ENCODE results near the gene PHC1. TPM values are rescaled to one million over a fixed set of nuclear protein-coding genes. Genes with fewer than 3 reads are reported as not detected.

PHC1 gene
- polyA plus RNA-seq, 1 of the 3 experiments (the other 2 are of a cell fraction): 27.0 TPM

- H3K27ac ChIP-seq (ENCODE audit: low read depth in 2 of 2, low read length in 1 of 2): no peak overlapping the region
- TF ChIP-seq, protein P1, sequence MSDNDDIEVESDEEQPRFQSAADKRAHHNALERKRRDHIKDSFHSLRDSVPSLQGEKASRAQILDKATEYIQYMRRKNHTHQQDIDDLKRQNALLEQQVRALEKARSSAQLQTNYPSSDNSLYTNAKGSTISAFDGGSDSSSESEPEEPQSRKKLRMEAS (IDR thresholded peaks at IDR 0.05; ENCODE audit: low read depth): no peak
- TF ChIP-seq ELF1 (IDR thresholded peaks at IDR 0.05) (no peak), EP300 (IDR thresholded peaks at IDR 0.05; ENCODE audit: borderline replicate concordance in 1 of 2, low read depth in 1 of 2, low read length in 1 of 2) (no peak), FOSL2 (IDR thresholded peaks at IDR 0.05; ENCODE audit: borderline replicate concordance, low read depth) (no peak), TAF1 (IDR thresholded peaks at IDR 0.05; ENCODE audit: borderline replicate concordance, low read depth, low read length) (no peak), POLR2AphosphoS5 (IDR thresholded peaks at IDR 0.05; ENCODE audit: low read depth, low read length) (no peak), MXI1 (IDR thresholded peaks at IDR 0.05; ENCODE audit: low read depth, low read length) (no peak), MEF2A (IDR thresholded peaks at IDR 0.05; ENCODE audit: borderline replicate concordance, low read depth) (no peak), GABPA (IDR thresholded peaks at IDR 0.05; ENCODE audit: low read depth) (no peak), RAD21 (IDR thresholded peaks at IDR 0.05; ENCODE audit: low read length) (no peak), FOXM1 (IDR thresholded peaks at IDR 0.05; ENCODE audit: low read depth) (no peak), CHD2 (IDR thresholded peaks at IDR 0.05; ENCODE audit: low read length, partially characterized antibody) (no peak), TEAD4 (IDR thresholded peaks at IDR 0.05; ENCODE audit: borderline replicate concordance, insufficient read depth) (no peak), EZH2phosphoT487 (IDR thresholded peaks at IDR 0.05; ENCODE audit: borderline replicate concordance, low read depth) (no peak), NFIC (IDR thresholded peaks at IDR 0.05; ENCODE audit: borderline replicate concordance) (no peak), TCF12 (IDR thresholded peaks at IDR 0.05) (no peak)
- TF ChIP-seq, protein P2, sequence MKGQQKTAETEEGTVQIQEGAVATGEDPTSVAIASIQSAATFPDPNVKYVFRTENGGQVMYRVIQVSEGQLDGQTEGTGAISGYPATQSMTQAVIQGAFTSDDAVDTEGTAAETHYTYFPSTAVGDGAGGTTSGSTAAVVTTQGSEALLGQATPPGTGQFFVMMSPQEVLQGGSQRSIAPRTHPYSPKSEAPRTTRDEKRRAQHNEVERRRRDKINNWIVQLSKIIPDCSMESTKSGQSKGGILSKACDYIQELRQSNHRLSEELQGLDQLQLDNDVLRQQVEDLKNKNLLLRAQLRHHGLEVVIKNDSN (IDR thresholded peaks at IDR 0.05; ENCODE audit: borderline replicate concordance, low read depth): no peak
- TF ChIP-seq, protein P3, sequence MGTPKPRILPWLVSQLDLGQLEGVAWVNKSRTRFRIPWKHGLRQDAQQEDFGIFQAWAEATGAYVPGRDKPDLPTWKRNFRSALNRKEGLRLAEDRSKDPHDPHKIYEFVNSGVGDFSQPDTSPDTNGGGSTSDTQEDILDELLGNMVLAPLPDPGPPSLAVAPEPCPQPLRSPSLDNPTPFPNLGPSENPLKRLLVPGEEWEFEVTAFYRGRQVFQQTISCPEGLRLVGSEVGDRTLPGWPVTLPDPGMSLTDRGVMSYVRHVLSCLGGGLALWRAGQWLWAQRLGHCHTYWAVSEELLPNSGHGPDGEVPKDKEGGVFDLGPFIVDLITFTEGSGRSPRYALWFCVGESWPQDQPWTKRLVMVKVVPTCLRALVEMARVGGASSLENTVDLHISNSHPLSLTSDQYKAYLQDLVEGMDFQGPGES (IDR thresholded peaks at IDR 0.05; ENCODE audit: low read depth, low read length): no peak
- TF ChIP-seq, protein P4, sequence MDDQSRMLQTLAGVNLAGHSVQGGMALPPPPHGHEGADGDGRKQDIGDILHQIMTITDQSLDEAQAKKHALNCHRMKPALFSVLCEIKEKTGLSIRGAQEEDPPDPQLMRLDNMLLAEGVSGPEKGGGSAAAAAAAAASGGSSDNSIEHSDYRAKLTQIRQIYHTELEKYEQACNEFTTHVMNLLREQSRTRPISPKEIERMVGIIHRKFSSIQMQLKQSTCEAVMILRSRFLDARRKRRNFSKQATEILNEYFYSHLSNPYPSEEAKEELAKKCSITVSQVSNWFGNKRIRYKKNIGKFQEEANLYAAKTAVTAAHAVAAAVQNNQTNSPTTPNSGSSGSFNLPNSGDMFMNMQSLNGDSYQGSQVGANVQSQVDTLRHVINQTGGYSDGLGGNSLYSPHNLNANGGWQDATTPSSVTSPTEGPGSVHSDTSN (IDR thresholded peaks at IDR 0.05): no peak
- TF ChIP-seq, protein P5, sequence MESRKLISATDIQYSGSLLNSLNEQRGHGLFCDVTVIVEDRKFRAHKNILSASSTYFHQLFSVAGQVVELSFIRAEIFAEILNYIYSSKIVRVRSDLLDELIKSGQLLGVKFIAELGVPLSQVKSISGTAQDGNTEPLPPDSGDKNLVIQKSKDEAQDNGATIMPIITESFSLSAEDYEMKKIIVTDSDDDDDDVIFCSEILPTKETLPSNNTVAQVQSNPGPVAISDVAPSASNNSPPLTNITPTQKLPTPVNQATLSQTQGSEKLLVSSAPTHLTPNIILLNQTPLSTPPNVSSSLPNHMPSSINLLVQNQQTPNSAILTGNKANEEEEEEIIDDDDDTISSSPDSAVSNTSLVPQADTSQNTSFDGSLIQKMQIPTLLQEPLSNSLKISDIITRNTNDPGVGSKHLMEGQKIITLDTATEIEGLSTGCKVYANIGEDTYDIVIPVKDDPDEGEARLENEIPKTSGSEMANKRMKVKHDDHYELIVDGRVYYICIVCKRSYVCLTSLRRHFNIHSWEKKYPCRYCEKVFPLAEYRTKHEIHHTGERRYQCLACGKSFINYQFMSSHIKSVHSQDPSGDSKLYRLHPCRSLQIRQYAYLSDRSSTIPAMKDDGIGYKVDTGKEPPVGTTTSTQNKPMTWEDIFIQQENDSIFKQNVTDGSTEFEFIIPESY (IDR thresholded peaks at IDR 0.05; ENCODE audit: borderline replicate concordance, low read depth): no peak
- no peak overlapping the region for H3K4me3 ChIP-seq (ENCODE audit: low read depth in 2 of 2, low read length in 1 of 2)
- H2AFZ ChIP-seq (ENCODE audit: low read depth): no peak overlapping the region
- CTCF ChIA-PET: no interaction called here
- no peak overlapping the region for H3K4me2 ChIP-seq
- no peaks in the 10 kb centered on the region for H3K9me3 ChIP-seq
- no peaks in the 10 kb centered on the region for H3K9me2 ChIP-seq
- no peak overlapping the region for H3K9ac ChIP-seq
- H3K36me3 ChIP-seq (replicated peaks in 1 of 2; ENCODE audit: control insufficient read depth in 1 of 2, insufficient read depth in 2 of 2, low read length in 1 of 2): no peaks in the 10 kb centered on the region
- no peaks in the 10 kb centered on the region for H3F3A ChIP-seq (replicated peaks; ENCODE audit: insufficient read depth)
- no peak for DNase-seq
- no peaks in the 10 kb centered on the region for H3K27me3 ChIP-seq (ENCODE audit: insufficient read depth)
- H3K4me1 ChIP-seq (ENCODE audit: control insufficient read depth in 1 of 2, insufficient read depth in 2 of 2, low read depth in 1 of 2, low read length in 1 of 2): no peaks in the 10 kb centered on the region
- H3K79me2 ChIP-seq (ENCODE audit: insufficient read depth): no peaks in the 10 kb centered on the region
- no peaks in the 10 kb centered on the region for H4K20me1 ChIP-seq (ENCODE audit: insufficient read depth)
- POLR2A ChIA-PET: no interaction called here
These were observed 47.3 kb upstream of the PHC1 start for GRCh38 chr12:8867009-8867408.
